ENCODE results near the gene ITGB4. TPM values are rescaled to one million over a fixed set of nuclear protein-coding genes. Genes with fewer than 3 reads are reported as not detected.

The ITGB4 gene
- total and polyA plus RNA-seq, 12 donors: 4.6 to 17.0 (median 9.0) TPM

DNA sequence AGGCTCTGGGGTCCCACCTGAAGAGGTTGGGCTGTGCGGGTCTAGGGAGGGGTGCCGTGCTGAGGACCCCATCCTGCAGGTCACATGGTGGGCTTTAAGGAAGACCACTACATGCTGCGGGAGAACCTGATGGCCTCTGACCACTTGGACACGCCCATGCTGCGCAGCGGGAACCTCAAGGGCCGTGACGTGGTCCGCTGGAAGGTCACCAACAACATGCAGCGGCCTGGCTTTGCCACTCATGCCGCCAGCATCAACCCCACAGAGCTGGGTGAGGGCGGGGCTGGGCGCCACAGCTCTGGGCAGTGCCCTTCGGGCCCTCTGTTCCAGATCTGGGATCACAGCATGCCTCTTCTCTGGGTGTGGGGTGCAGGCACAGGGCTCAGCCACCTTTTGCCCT is 18.5 kb downstream of the ITGB4 start:
- TF ChIP-seq, protein P1, sequence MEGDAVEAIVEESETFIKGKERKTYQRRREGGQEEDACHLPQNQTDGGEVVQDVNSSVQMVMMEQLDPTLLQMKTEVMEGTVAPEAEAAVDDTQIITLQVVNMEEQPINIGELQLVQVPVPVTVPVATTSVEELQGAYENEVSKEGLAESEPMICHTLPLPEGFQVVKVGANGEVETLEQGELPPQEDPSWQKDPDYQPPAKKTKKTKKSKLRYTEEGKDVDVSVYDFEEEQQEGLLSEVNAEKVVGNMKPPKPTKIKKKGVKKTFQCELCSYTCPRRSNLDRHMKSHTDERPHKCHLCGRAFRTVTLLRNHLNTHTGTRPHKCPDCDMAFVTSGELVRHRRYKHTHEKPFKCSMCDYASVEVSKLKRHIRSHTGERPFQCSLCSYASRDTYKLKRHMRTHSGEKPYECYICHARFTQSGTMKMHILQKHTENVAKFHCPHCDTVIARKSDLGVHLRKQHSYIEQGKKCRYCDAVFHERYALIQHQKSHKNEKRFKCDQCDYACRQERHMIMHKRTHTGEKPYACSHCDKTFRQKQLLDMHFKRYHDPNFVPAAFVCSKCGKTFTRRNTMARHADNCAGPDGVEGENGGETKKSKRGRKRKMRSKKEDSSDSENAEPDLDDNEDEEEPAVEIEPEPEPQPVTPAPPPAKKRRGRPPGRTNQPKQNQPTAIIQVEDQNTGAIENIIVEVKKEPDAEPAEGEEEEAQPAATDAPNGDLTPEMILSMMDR (IDR thresholded peaks at IDR 0.05): no peak
- no peak for DNase-seq
- H3K4me1 ChIP-seq: peaks cover 0 to 13% (median 0%) of the 10 kb centered on the region in 9 donors
- intact Hi-C loops (cut with DNase I): loop anchor here in 2 of 10 donors (10.0 kb wide), 2 partner anchors 315 to 325 kb away; no protein-coding TSS in a partner anchor
- H3K9me3 ChIP-seq: no peaks in the 10 kb centered on the region
- no peaks in the 10 kb centered on the region for H3K27me3 ChIP-seq
- no peak overlapping the region for H3K27ac ChIP-seq
- peaks cover 0 to 17% (median 0%) of the 10 kb centered on the region in 9 donors for H3K36me3 ChIP-seq
- no peak overlapping the region for H3K4me3 ChIP-seq
- 91 to 94% methylated on average over 14 of the region's 14 CpGs for WGBS, 2 donors
- no peak for ATAC-seq

GRCh38 chr17:75740215-75740614 is 19.0 kb downstream of the ITGB4 start:
- TF ChIP-seq, protein P1 (IDR thresholded peaks at IDR 0.05): no peak
- H3K36me3 ChIP-seq: peaks cover 0 to 17% (median 0%) of the 10 kb centered on the region in 9 donors

DNA sequence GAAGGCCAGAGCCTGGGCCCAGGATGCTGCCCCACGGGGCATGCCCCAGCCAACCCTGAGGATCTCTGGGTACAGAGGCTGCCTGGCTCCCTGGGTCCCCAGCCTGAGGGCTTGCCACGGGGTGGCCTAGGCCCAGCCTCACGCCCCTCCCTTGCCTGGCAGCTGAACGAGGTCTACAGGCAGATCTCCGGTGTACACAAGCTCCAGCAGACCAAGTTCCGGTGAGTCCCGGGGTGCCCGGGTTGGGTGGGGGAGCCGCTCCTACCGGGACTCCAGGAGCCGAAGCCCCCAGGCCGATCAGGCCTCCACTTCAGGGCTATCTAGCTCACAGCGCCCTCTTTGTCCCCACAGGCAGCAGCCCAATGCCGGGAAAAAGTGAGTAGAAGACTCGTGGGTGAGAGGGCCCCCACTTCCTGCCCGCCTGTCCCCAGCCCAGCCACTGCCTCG is 19.4 kb downstream of the ITGB4 start:
- ATAC-seq (no peak), DNase-seq (no peak)
- Histone ChIP-seq H3K9me3 (no peaks in the 10 kb centered on the region), H3K4me1 (peaks cover 0 to 13% (median 0%) of the 10 kb centered on the region in 9 donors), H3K27ac (no peak overlapping the region), H3K27me3 (no peaks in the 10 kb centered on the region), H3K36me3 (peaks cover 0 to 16% (median 0%) of the 10 kb centered on the region in 9 donors), H3K4me3 (no peak overlapping the region)
- TF ChIP-seq, protein P1 (IDR thresholded peaks at IDR 0.05): no peak
- intact Hi-C loops (cut with DNase I): loop anchor here in 2 of 10 donors (10.0 kb wide), 2 partner anchors 316 to 326 kb away; no protein-coding TSS in a partner anchor
- 80 to 81% methylated on average over 17 of the region's 17 CpGs for WGBS, 2 donors

More at GRCh38 chr17:75740215-75740614, 19.0 kb downstream of the ITGB4 start:
- Histone ChIP-seq H3K27ac (no peak overlapping the region), H3K4me3 (no peak overlapping the region), H3K4me1 (peaks cover 0 to 13% (median 0%) of the 10 kb centered on the region in 9 donors), H3K27me3 (no peaks in the 10 kb centered on the region), H3K9me3 (no peaks in the 10 kb centered on the region)
- ATAC-seq: no peak
- intact Hi-C loops (cut with DNase I): loop anchor here in 2 of 10 donors (10.0 kb wide), 2 partner anchors 315 to 325 kb away; no protein-coding TSS in a partner anchor
- DNase-seq: no peak
- 92 to 97% methylated on average over 17 of the region's 17 CpGs for WGBS, 2 donors

DNA sequence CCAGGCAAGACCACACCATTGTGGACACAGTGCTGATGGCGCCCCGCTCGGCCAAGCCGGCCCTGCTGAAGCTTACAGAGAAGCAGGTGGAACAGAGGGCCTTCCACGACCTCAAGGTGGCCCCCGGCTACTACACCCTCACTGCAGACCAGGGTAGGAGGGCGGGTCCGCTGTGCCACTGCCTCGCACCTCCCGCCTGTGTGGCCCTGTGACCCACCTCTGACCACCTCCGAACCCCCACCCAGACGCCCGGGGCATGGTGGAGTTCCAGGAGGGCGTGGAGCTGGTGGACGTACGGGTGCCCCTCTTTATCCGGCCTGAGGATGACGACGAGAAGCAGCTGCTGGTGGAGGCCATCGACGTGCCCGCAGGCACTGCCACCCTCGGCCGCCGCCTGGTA is 21.1 kb downstream of the ITGB4 start:
- DNase-seq: no peak
- H3K36me3 ChIP-seq: peaks cover 0 to 3% (median 0%) of the 10 kb centered on the region in 9 donors
- no peak overlapping the region for H3K27ac ChIP-seq
- WGBS, 2 donors: 88 to 89% methylated on average over 24 to 25 of the region's 25 CpGs
- ATAC-seq: no peak
- intact Hi-C loops (cut with DNase I): loop anchor here in 2 of 10 donors (10.0 kb wide), 2 partner anchors 318 to 328 kb away; no protein-coding TSS in a partner anchor
- H3K4me1 ChIP-seq: peaks cover 0 to 15% (median 0%) of the 10 kb centered on the region in 9 donors
- H3K27me3 ChIP-seq: no peaks in the 10 kb centered on the region
- H3K4me3 ChIP-seq: no peak overlapping the region
- H3K9me3 ChIP-seq: no peaks in the 10 kb centered on the region
- TF ChIP-seq, protein P1 (IDR thresholded peaks at IDR 0.05): no peak
